Measurements from ENCODE around the gene ZC3HAV1L. TPM values are rescaled to one million over a fixed set of nuclear protein-coding genes. Genes with fewer than 3 reads are reported as not detected.

Gene ZC3HAV1L
- total RNA-seq, 4 donors from 2014 or later = 7.0 to 15.4 (median 10.2) TPM

DNA sequence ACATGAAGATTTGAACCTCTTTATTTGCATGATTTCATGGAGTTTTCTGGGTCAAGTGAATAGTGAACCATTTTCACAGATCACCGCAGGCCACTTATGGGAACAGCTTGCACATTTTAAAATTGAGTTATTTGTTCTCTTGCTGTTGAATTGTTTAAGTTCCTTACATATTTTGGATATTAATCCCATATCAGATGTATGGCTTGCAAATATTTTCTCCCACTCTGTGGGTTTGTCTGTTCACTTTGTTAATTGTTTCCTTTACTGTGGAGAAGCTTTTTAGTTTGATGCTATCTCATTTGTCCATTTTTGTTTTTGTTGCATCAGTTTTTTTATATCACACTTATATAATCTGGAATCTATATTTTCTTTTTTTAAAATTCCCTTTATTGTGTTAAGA is 14.1 kb upstream of the ZC3HAV1L start:
- no peak overlapping the region for H3K27ac ChIP-seq (replicated peaks in 1 of 4)
- H3K4me3 ChIP-seq = no peak overlapping the region
- no peaks in the 10 kb centered on the region for H3K27me3 ChIP-seq
- no peak for DNase-seq (ENCODE audit: extremely low spot score)
- TF ChIP-seq, protein P1, sequence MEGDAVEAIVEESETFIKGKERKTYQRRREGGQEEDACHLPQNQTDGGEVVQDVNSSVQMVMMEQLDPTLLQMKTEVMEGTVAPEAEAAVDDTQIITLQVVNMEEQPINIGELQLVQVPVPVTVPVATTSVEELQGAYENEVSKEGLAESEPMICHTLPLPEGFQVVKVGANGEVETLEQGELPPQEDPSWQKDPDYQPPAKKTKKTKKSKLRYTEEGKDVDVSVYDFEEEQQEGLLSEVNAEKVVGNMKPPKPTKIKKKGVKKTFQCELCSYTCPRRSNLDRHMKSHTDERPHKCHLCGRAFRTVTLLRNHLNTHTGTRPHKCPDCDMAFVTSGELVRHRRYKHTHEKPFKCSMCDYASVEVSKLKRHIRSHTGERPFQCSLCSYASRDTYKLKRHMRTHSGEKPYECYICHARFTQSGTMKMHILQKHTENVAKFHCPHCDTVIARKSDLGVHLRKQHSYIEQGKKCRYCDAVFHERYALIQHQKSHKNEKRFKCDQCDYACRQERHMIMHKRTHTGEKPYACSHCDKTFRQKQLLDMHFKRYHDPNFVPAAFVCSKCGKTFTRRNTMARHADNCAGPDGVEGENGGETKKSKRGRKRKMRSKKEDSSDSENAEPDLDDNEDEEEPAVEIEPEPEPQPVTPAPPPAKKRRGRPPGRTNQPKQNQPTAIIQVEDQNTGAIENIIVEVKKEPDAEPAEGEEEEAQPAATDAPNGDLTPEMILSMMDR (IDR thresholded peaks at IDR 0.05) = no peak
- TF ChIP-seq EP300 (IDR thresholded peaks at IDR 0.05) (no peak), POLR2AphosphoS5 (IDR thresholded peaks at IDR 0.05) (no peak)
- H3K4me1 ChIP-seq = no peaks in the 10 kb centered on the region
- H3K36me3 ChIP-seq = peaks cover 60 to 96% (median 74%) of the 10 kb centered on the region in 4 donors
- no peaks in the 10 kb centered on the region for H3K9me3 ChIP-seq
- WGBS = 88% methylated on average over 1 of the region's 1 CpG
- intact Hi-C loops (cut with DNase I) = no loop called here

DNA sequence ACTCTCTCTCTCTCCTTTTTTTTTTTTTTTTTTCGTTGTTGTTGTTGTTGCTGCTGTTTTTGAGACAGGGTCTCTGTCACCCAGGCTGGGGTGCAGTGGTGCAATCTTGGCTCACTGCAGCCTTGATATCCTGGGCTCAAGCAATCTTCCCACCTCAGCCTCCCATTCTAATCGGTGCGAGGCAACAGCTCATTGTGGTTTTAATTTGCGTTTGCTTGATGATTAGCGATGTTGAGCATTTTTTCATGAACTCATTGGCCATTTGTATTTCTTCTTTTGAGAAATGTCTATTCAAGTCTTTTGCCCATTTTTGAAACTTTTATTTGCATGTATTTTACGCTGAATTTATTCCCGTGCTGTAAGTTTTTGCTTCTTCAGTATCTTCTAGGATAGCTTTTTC is 13.3 kb upstream of the ZC3HAV1L start:
- intact Hi-C loops (cut with DNase I) = no loop called here
- Histone ChIP-seq H3K4me3 (no peak overlapping the region), H3K4me1 (no peaks in the 10 kb centered on the region), H3K36me3 (peaks cover 54 to 96% (median 68%) of the 10 kb centered on the region in 4 donors), H3K27me3 (no peaks in the 10 kb centered on the region), H3K27ac (replicated peaks in 1 of 4) (no peak overlapping the region), H3K9me3 (no peaks in the 10 kb centered on the region)
- 88% methylated on average over 7 of the region's 7 CpGs for WGBS
- DNase-seq (ENCODE audit: extremely low spot score) = no peak
- no peak for TF ChIP-seq POLR2A (IDR thresholded peaks at IDR 0.05; ENCODE audit: low read depth)
- no peak for TF ChIP-seq POLR2AphosphoS5 (IDR thresholded peaks at IDR 0.05)
- no peak for TF ChIP-seq EP300 (IDR thresholded peaks at IDR 0.05)
- TF ChIP-seq, protein P1 (IDR thresholded peaks at IDR 0.05) = no peak

DNA sequence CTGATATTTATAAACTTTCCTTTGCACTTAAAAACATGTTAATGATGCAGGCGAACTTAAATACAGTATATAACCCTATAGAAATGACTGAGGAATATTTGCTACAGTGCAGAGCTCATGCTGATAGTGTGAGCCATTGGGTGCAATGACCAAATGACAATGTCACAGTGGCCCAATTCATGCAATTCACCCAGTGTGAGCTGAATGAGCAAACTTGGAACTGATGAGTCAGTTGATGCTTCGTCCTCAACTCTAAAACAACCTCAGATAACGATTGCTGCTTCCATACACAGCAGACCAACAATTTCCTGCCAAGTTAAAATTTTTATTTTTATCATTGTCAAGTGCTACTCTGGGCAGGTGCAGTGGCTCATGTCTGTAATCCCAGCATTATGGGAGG is 12.1 kb upstream of the ZC3HAV1L start:
- Histone ChIP-seq H3K27me3 (no peaks in the 10 kb centered on the region), H3K9me3 (no peaks in the 10 kb centered on the region), H3K27ac (replicated peaks in 1 of 4) (no peak overlapping the region), H3K4me3 (no peak overlapping the region), H3K36me3 (peaks cover 46 to 94% (median 63%) of the 10 kb centered on the region in 4 donors), H3K4me1 (no peaks in the 10 kb centered on the region)
- intact Hi-C loops (cut with DNase I) = no loop called here
- WGBS = 74% methylated on average over 3 of the region's 3 CpGs
- TF ChIP-seq EP300 (IDR thresholded peaks at IDR 0.05) = no peak
- no peak for TF ChIP-seq POLR2AphosphoS5 (IDR thresholded peaks at IDR 0.05)
- TF ChIP-seq POLR2A (IDR thresholded peaks at IDR 0.05; ENCODE audit: low read depth) = no peak
- TF ChIP-seq, protein P1 (IDR thresholded peaks at IDR 0.05) = no peak
- no peak for DNase-seq (ENCODE audit: extremely low spot score)

- intact Hi-C loops (cut with DNase I) = no loop called here
- WGBS = 92% methylated on average over 6 of the region's 6 CpGs
- peaks cover 35 to 78% (median 49%) of the 10 kb centered on the region in 4 donors for H3K36me3 ChIP-seq
Observed at GRCh38 chr7:139046143-139046542, 10.3 kb upstream of the ZC3HAV1L start.

More at GRCh38 chr7:139046143-139046542, 10.3 kb upstream of the ZC3HAV1L start:
- DNase-seq (ENCODE audit: extremely low spot score) = no peak
- Histone ChIP-seq H3K27me3 (no peaks in the 10 kb centered on the region), H3K4me3 (no peak overlapping the region), H3K27ac (replicated peaks in 1 of 4) (no peak overlapping the region), H3K9me3 (no peaks in the 10 kb centered on the region), H3K4me1 (no peaks in the 10 kb centered on the region)
- TF ChIP-seq POLR2AphosphoS5 (IDR thresholded peaks at IDR 0.05) (no peak), EP300 (IDR thresholded peaks at IDR 0.05) (no peak), POLR2A (IDR thresholded peaks at IDR 0.05; ENCODE audit: low read depth) (no peak)
- TF ChIP-seq, protein P1 (IDR thresholded peaks at IDR 0.05) = no peak

Data from esophagus muscularis mucosa (tissue), 4 donors.